Choroid plexus epithelial cell (primary cell): Measurements from ENCODE around the gene TMEM9.

Experiments used
- DNase-seq: peaks from one replicate; pipeline ENCODE4 v3.0.0-alpha.2; 2010; ENCODE audit warnings: low read depth
- H3K4me3 ChIP-seq: 2 replicates; pipeline ENCODE4 v1.5.1; 2011; ENCODE audit warnings: low read depth, mild to moderate bottlenecking, control low read depth, low read length, moderate library complexity
- TF ChIP-seq, protein P1 (sequence below): conservative IDR thresholded peaks from 2 replicates; pipeline ENCODE4 v1.5.1; 2011; ENCODE audit warnings: low read depth, mild to moderate bottlenecking, control low read depth, inconsistent platforms, low read length, moderate library complexity

The TMEM9 gene

DNA sequence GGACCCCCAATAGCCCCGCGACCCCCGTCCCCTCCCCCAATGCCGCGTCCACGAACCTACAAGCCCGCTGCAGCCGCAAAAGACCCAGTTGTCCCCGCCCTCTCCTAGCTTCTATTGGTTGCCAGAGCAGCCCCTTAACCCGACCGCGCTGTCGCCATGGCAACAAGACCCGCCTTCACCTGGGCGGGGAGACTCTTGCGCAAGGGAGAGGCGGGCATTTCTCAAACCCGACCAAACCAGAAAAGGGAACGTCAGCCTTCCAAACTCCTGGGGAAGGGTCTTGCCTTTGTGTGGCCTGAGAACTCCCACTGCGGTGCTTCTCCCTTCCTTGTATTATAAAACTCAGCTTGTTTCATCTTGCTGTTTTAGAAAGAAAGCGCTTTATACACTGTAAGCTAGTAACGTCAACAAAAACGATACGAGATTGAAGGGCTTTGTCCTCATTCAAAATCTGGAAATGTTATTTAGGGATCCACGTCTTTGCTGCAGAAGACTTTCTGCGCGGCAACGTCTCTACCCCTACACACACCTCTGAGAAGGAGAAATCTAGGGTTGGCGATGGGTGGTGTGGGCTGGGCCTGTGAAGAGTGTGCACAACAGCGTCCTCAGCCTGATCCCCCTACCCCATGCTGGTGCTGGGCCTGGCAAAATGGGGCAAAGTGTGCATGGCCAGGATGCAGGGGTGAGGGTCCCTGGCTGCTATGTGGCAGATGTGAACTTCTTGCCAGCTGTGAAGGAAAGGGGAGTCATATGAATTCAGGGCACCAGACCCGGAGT lies at the start of gene TMEM9:
Gene TMEM9, minus strand, starts transcription at position 86 of the 777 bp plus-strand sequence. CDS start 551 bp downstream, outside the sequence.
- peak; percentile 97 for DNase-seq
- peak within 1 kb of the TSS; percentile 83 for H3K4me3 ChIP-seq
- TF ChIP-seq, protein P1, sequence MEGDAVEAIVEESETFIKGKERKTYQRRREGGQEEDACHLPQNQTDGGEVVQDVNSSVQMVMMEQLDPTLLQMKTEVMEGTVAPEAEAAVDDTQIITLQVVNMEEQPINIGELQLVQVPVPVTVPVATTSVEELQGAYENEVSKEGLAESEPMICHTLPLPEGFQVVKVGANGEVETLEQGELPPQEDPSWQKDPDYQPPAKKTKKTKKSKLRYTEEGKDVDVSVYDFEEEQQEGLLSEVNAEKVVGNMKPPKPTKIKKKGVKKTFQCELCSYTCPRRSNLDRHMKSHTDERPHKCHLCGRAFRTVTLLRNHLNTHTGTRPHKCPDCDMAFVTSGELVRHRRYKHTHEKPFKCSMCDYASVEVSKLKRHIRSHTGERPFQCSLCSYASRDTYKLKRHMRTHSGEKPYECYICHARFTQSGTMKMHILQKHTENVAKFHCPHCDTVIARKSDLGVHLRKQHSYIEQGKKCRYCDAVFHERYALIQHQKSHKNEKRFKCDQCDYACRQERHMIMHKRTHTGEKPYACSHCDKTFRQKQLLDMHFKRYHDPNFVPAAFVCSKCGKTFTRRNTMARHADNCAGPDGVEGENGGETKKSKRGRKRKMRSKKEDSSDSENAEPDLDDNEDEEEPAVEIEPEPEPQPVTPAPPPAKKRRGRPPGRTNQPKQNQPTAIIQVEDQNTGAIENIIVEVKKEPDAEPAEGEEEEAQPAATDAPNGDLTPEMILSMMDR = no peak

DNA sequence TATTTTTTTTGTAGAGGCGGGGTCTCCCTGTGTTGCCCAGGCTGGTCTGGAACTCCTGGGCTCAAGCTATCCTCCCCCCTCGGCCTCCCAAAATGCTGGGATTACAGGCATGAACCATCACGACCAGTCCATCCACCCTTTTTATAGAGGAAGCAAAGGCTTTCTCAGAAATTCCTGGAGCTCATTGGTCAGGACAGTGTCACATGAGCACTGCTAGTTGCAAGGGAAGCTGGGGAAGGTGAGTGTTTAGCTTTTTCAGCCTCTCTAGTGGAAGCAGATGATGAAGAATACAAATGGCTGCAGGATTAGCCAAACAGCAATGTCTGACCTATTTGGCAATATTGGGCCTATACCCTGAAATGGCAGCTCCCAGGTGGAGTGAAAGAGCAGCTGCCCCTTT lies 44.3 kb upstream of the TMEM9 start:
- no peak overlapping the region for H3K4me3 ChIP-seq
- TF ChIP-seq, protein P1 = no peak
- no peak for DNase-seq

- TF ChIP-seq, protein P1 = no peak
- H3K4me3 ChIP-seq = no peak overlapping the region
- no peak for DNase-seq
These were observed 39.8 kb upstream of the TMEM9 start for GRCh38 chr1:201194046-201194445.

GRCh38 chr1:201192261-201192788 lies 38.1 kb upstream of the TMEM9 start:
- DNase-seq = no peak
- TF ChIP-seq, protein P1 = no peak
- H3K4me3 ChIP-seq = no peak overlapping the region

GRCh38 chr1:201191653-201192260 lies 37.5 kb upstream of the TMEM9 start:
- no peak overlapping the region for H3K4me3 ChIP-seq
- TF ChIP-seq, protein P1 = no peak
- DNase-seq = peak; percentile 93

- no peak within 1 kb of the TSS for H3K4me3 ChIP-seq
- TF ChIP-seq, protein P1 = no peak
- no peak for DNase-seq
These were observed 36.4 kb upstream of the TMEM9 start, which contains the start of gene IGFN1 for GRCh38 chr1:201190624-201191051. TSS of gene IGFN1 (plus strand) at chr1:201190824. CDS start at chr1:201193294, 2,470 bp downstream.
